Suprapubic skin (tissue), 4 donors: Measurements from ENCODE around the gene PSIP1. TPM values are rescaled to one million over a fixed set of nuclear protein-coding genes. Genes with fewer than 3 reads are reported as not detected.

Experiments used
- DNase-seq, 2 donors: peaks; one replicate each; pipeline ENCODE4 v3.0.0-alpha.2; 2019; ENCODE audit warnings: low spot score in 2 of 2
- H3K27ac ChIP-seq: fragments of 200-600 bp; sonication (generic); one replicate; pipeline ENCODE4 v1.5.1; 2019
- H3K27me3 ChIP-seq: fragments of 200-600 bp; sonication (generic); one replicate; pipeline ENCODE4 v1.5.1; 2019
- H3K36me3 ChIP-seq: fragments of 200-600 bp; sonication (generic); one replicate; pipeline ENCODE4 v1.5.1; 2019
- H3K4me1 ChIP-seq: fragments of 200-600 bp; sonication (generic); one replicate; pipeline ENCODE4 v1.5.1; 2019
- H3K4me3 ChIP-seq: fragments of 200-600 bp; sonication (generic); one replicate; pipeline ENCODE4 v1.5.1; 2019; ENCODE audit warnings: mild to moderate bottlenecking
- H3K9me3 ChIP-seq: fragments of 200-600 bp; sonication (generic); one replicate; pipeline ENCODE4 v1.5.1; 2019
- EP300 ChIP-seq: sonication (generic); formaldehyde crosslinking; IDR thresholded peaks from one replicate; pipeline ENCODE4 v1.6.1; 2017; ENCODE audit warnings: antibody characterized with exemption
- POLR2A ChIP-seq, 2 donors: fragments of 450-650 bp; IDR thresholded peaks; one replicate each; pipeline ENCODE4 v1.6.1; 2017; ENCODE audit warnings: antibody characterized with exemption in 2 of 2, mild to moderate bottlenecking in 2 of 2, moderate library complexity in 2 of 2
- WGBS: methylation state at CpG from one replicate; pipeline ENCODE4 v1.1.5; 2018; 5-methylcytosine and 5-hydroxymethylcytosine counted together
- total RNA-seq, 4 donors: library from RNA; depleted of rRNA; stranded (reverse); fragments of >200 nt; gene quantifications; one replicate each; pipeline ENCODE4 v1.1.0, GENCODE V29; 2016
- TF ChIP-seq, protein P1 (sequence below), 2 donors: fragments of 200-600 bp in 1 of 2; fragments of 450-650 bp in 1 of 2; sonication (generic) in 1 of 2; IDR thresholded peaks; one replicate each; pipeline ENCODE4 v1.5.1; 2016 to 2019; ENCODE audit warnings: antibody characterized with exemption in 2 of 2, mild to moderate bottlenecking in 1 of 2, moderate library complexity in 1 of 2

The PSIP1 gene
- total RNA-seq, 4 donors from 2014 or later = 13.0 to 30.0 (median 16.0) TPM

DNA sequence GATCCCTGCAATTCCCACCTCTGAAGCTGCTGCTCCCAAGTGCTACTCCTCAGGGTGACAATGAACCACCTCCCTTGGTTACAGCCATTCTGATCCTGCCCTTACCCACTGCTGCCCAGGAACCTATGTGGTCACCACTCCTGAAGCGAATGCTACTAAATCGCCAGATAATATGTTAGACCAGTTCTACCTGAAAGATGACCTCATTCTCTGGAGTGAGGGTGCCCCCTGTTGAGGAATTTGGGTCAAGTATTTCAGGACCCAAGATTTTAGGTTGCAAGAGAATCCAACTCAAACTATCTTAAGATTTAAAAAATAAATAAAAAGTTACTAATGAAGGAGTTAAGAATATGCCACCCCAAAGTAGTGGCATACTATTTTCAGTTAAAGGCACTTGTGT, 93.9 kb downstream of the PSIP1 start:
- WGBS = 41% methylated on average over 2 of the region's 2 CpGs
- Histone ChIP-seq H3K4me3 (no peak overlapping the region), H3K27me3 (no peaks in the 10 kb centered on the region), H3K36me3 (no peaks in the 10 kb centered on the region), H3K4me1 (no peaks in the 10 kb centered on the region), H3K9me3 (no peaks in the 10 kb centered on the region), H3K27ac (no peak overlapping the region)
- TF ChIP-seq, protein P1, sequence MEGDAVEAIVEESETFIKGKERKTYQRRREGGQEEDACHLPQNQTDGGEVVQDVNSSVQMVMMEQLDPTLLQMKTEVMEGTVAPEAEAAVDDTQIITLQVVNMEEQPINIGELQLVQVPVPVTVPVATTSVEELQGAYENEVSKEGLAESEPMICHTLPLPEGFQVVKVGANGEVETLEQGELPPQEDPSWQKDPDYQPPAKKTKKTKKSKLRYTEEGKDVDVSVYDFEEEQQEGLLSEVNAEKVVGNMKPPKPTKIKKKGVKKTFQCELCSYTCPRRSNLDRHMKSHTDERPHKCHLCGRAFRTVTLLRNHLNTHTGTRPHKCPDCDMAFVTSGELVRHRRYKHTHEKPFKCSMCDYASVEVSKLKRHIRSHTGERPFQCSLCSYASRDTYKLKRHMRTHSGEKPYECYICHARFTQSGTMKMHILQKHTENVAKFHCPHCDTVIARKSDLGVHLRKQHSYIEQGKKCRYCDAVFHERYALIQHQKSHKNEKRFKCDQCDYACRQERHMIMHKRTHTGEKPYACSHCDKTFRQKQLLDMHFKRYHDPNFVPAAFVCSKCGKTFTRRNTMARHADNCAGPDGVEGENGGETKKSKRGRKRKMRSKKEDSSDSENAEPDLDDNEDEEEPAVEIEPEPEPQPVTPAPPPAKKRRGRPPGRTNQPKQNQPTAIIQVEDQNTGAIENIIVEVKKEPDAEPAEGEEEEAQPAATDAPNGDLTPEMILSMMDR (IDR thresholded peaks at IDR 0.05) = no peak
- TF ChIP-seq POLR2A (IDR thresholded peaks at IDR 0.05) (no peak), EP300 (no peak)
- DNase-seq = no peak

Other genes with a start within 250 kb of the PSIP1 start
- 10 to 100 TPM; 37.2 to 55.3 (median 45.6) TPM for gene TTC39B, start 203.8 kb downstream of the PSIP1 start, total RNA-seq
- 10 to 100 TPM; 12.5 to 27.4 (median 17.8) TPM for gene SNAPC3, start 88.1 kb downstream of the PSIP1 start, total RNA-seq
- gene CCDC171, start 42.1 kb upstream of the PSIP1 start, total RNA-seq = 10 to 100 TPM in 1 of 4 donors, 1 to 10 TPM in 3; 3.2 to 12.4 (median 7.3) TPM